Measurements from ENCODE around the gene ARRB2. TPM values are rescaled to one million over a fixed set of nuclear protein-coding genes. Genes with fewer than 3 reads are reported as not detected.

The ARRB2 gene
- total RNA-seq, 4 donors from 2014 or later = 4.4 to 24.8 (median 10.1) TPM

DNA sequence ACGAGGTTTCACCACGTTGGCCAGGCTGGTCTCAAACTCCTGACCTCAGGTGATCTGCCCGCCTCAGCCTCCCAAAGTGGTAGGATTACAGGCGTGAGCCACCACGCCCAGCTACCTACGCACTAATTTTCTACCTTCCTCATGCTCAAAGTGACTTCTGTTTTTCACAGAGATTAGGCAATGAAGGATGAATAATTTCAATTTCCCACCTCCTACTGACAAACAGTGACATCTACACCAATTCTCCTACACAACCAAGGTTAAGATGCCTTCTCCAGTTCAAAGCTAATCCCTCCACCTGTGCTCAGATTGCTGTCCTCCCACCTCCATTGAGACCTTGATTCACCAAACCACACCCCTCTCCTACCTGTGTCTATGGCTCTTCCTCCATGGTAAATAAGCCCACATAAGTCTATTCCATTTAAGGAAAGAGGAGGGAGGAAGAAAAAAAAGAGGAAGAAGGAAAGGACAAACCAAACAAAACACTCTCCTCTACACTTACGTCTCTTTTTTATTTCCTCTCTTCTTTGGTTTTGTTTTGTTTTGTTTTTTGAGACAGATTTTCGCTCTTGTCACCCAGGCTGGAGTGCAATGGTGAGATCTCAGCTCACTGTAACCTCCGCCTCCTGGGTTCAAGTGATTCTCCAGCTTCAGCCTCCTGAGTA is 15.3 kb downstream of the ARRB2 start:
- no peak for TF ChIP-seq POLR2A (IDR thresholded peaks at IDR 0.05)
- TF ChIP-seq, protein P1, sequence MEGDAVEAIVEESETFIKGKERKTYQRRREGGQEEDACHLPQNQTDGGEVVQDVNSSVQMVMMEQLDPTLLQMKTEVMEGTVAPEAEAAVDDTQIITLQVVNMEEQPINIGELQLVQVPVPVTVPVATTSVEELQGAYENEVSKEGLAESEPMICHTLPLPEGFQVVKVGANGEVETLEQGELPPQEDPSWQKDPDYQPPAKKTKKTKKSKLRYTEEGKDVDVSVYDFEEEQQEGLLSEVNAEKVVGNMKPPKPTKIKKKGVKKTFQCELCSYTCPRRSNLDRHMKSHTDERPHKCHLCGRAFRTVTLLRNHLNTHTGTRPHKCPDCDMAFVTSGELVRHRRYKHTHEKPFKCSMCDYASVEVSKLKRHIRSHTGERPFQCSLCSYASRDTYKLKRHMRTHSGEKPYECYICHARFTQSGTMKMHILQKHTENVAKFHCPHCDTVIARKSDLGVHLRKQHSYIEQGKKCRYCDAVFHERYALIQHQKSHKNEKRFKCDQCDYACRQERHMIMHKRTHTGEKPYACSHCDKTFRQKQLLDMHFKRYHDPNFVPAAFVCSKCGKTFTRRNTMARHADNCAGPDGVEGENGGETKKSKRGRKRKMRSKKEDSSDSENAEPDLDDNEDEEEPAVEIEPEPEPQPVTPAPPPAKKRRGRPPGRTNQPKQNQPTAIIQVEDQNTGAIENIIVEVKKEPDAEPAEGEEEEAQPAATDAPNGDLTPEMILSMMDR (IDR thresholded peaks at IDR 0.05) = no peak
- peaks cover 0 to 13% (median 8%) of the 10 kb centered on the region in 3 donors for H3K4me1 ChIP-seq
- intact Hi-C loops (cut with DNase I) = no loop called here
- no peak overlapping the region for H3K4me3 ChIP-seq
- peak overlapping the region in 1 of 4 donors; percentile 39 for H3K27ac ChIP-seq
- no peak for DNase-seq
- peaks cover 0 to under 1% (median 0%) of the 10 kb centered on the region in 3 donors for H3K36me3 ChIP-seq
- H3K27me3 ChIP-seq = no peaks in the 10 kb centered on the region
- H3K9me3 ChIP-seq = no peaks in the 10 kb centered on the region
- WGBS, 2 donors = 60 to 76% methylated on average over 9 of the region's 9 CpGs

DNA sequence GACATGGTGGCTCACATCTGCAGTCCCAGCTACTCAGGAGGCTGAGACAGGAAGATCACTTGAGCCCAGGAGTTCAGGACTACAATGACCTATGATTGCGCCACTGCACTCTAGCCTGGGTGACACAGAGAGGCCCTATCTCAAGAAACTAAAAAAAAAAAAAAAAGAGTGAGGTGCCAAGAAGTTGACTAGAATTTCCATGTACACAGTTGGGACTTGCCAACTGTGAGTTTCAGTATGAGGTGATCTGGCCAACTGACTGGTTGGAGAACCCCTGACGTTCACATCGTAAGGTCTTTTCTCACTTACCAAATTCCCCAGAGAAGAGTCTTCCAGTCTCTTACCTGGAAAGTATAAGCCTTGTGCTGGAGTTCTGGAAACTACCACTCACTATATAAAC is 17.7 kb downstream of the ARRB2 start:
- Histone ChIP-seq H3K27ac (no peak overlapping the region), H3K27me3 (no peaks in the 10 kb centered on the region), H3K4me1 (peaks cover 0 to 23% (median 12%) of the 10 kb centered on the region in 3 donors), H3K4me3 (no peak overlapping the region), H3K9me3 (no peaks in the 10 kb centered on the region), H3K36me3 (peaks cover 0 to 6% (median 0%) of the 10 kb centered on the region in 3 donors)
- WGBS, 2 donors = 28 to 52% methylated on average over 2 to 3 of the region's 3 CpGs
- intact Hi-C loops (cut with DNase I) = no loop called here
- TF ChIP-seq, protein P1 (IDR thresholded peaks at IDR 0.05) = no peak
- no peak for TF ChIP-seq POLR2A (IDR thresholded peaks at IDR 0.05)
- no peak for DNase-seq

DNA sequence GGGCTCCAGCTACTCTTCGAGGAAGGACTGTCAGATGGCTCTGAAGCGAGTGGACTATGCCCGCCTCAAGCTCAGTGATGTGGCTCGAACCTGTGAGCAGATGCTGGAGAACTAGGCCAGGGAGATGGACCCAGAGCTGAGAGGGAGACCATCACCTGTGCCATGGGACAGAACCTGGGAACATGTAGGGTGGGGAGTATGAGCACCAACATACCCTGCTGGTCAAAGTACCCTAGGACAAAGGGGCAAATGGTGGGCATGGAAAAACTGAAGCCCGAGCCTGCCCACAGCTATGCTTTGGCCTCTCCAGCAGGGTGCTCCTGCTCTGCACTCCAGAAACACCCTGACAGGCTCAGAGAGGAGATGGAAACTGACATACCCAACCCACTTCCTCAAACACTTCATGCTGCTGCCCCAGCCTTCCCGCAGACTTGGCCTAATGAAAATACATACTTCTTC is 22.7 kb downstream of the ARRB2 start:
- Histone ChIP-seq H3K4me3 (no peak overlapping the region), H3K9me3 (no peaks in the 10 kb centered on the region), H3K36me3 (peaks cover 0 to 31% (median 0%) of the 10 kb centered on the region in 3 donors), H3K27ac (peak overlapping the region in 2 of 4 donors; percentile 25 to 46), H3K27me3 (no peaks in the 10 kb centered on the region), H3K4me1 (peaks cover under 1 to 29% (median 12%) of the 10 kb centered on the region in 3 donors)
- TF ChIP-seq, protein P1 (IDR thresholded peaks at IDR 0.05) = peak in 2 of 6 experiments; percentile 23 to 24
- TF ChIP-seq POLR2A (IDR thresholded peaks at IDR 0.05) = no peak
- intact Hi-C loops (cut with DNase I) = loop anchor here (5.0 kb wide), 1 partner anchor 154 kb away; no protein-coding TSS in a partner anchor
- no peak for DNase-seq
- WGBS, 2 donors = 82 to 84% methylated on average over 3 to 4 of the region's 6 CpGs

DNA sequence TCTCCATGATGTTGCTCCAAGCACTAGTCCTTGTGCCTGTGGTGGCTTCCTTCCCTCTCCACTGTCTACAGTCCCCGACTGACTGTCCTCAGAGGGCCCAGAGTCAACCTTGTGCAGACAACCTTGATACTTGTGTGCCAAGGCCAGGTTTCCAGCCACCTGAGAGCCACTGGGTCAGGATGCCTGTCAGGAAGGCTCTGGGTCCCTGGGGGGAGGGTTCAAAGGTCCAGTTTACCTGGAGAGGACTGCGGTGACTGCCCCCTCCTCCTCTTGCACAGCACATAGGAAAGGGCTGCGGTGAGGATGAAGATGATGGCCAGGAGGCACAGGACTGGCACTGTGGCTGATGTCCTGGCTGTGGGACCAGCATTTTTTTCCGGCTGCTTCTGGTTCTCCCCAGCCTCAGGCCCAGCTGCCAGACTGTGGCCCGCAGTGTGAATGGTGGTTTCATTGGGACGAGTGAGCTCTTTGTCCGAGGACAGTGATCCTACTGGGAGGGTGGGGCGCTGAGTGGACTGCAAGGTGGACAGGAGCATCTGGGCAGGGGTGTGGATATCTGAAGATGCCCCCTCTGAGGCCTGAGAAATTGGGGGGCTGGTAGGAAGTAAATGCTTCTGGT is 24.5 kb downstream of the ARRB2 start:
- H3K27me3 ChIP-seq = no peaks in the 10 kb centered on the region
- intact Hi-C loops (cut with DNase I) = loop anchor here (5.0 kb wide), 2 partner anchors 52 to 152 kb away; partner anchors contain the start of genes GLTPD2 and VMO1
- WGBS, 2 donors = 83 to 94% methylated on average over 1 to 5 of the region's 8 CpGs
- DNase-seq = no peak
- peaks cover 9 to 44% (median 18%) of the 10 kb centered on the region in 3 donors for H3K4me1 ChIP-seq
- no peak overlapping the region for H3K4me3 ChIP-seq
- no peaks in the 10 kb centered on the region for H3K9me3 ChIP-seq
- TF ChIP-seq, protein P1 (IDR thresholded peaks at IDR 0.05) = no peak
- no peak for TF ChIP-seq POLR2A (IDR thresholded peaks at IDR 0.05)
- peak overlapping the region in 1 of 4 donors; percentile 35 for H3K27ac ChIP-seq
- H3K36me3 ChIP-seq = peaks cover 0 to 31% (median 0%) of the 10 kb centered on the region in 3 donors

All from esophagus squamous epithelium (tissue), 5 donors.